HG02840 (cell line): Measurements from ENCODE around the gene CABLES1.

Experiments
- ATAC-seq: cut with Tn5 transposase; IDR thresholded peaks from one replicate; pipeline ENCODE4 v1.9.1; 2021; ENCODE audit warnings: mild to moderate bottlenecking, moderate library complexity, moderate number of reproducible peaks; ENCODE audit not compliant: unreplicated experiment, low FRiP score

Gene CABLES1

GRCh38 chr18:23163786-23164533, 28.7 kb downstream of the CABLES1 start:
- no peak for ATAC-seq

GRCh38 chr18:23165271-23166068, 30.2 kb downstream of the CABLES1 start:
- ATAC-seq: no peak

GRCh38 chr18:23166891-23167541, 31.7 kb downstream of the CABLES1 start:
- ATAC-seq: no peak

DNA sequence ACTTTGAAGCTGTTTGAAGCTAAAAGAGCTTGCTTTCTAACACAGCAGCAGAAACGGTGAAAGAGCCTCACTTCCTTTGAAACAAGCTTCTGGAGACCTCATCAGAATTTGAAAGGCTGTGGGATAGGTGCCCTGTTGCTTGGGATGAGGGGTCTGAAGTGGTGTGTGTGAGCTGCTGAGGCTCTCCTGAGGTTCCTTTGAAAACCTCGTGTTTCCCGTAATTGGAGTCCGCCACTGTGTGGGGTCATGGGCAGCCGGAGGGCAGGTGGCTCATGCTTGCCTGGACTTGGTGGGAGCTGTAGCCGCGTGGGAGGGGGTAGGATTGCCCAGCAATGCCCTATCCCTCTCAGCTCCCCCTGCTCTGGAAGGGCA, 34.4 kb downstream of the CABLES1 start:
- ATAC-seq: no peak

DNA sequence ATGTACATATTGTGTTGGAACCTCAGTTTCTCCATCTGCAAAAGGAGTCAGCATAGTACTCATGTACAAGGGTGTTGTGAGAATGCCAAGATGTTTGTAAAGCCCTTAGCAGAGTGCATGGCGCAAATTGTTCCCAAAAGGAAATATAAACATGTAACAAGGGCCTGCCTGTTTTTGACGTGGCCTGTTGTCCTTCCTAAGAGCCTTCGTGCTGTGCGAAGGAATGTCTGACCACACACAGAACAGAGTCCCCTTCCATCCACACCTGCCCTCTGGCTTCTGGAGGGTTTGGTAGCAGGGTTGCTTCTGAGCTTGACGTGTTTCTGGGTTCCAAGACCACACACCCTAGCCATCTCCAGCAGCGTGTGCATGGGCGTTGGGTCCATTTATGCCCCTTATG, 34.9 kb downstream of the CABLES1 start:
- no peak for ATAC-seq

DNA sequence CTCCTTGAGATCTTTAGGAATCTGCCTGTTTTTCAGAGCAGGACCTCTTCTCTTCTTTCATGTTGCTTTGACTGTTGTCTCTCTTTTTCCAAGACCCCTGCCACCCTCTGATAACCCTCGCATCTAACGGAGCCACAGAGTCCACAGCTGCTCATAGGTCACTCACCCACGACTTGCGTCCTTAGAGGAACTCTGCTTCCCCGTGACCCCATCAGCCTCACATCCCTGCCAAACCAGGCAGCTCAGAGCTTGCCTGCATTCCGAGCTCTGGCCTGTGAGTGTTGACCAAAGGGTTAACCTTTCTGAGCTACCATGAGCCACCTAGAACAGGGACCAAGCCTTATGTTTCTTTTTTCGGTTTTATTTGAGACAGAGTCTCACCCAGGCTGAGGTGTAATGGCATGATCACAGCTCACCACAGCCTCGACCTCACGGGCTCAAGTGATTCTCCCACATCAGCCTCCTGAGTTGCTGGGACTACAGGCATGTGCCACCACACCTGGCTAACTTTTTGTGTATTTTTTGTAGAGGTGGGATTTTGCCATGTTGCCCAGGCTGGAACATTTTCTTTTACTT, 36.4 kb downstream of the CABLES1 start:
- ATAC-seq: no peak

DNA sequence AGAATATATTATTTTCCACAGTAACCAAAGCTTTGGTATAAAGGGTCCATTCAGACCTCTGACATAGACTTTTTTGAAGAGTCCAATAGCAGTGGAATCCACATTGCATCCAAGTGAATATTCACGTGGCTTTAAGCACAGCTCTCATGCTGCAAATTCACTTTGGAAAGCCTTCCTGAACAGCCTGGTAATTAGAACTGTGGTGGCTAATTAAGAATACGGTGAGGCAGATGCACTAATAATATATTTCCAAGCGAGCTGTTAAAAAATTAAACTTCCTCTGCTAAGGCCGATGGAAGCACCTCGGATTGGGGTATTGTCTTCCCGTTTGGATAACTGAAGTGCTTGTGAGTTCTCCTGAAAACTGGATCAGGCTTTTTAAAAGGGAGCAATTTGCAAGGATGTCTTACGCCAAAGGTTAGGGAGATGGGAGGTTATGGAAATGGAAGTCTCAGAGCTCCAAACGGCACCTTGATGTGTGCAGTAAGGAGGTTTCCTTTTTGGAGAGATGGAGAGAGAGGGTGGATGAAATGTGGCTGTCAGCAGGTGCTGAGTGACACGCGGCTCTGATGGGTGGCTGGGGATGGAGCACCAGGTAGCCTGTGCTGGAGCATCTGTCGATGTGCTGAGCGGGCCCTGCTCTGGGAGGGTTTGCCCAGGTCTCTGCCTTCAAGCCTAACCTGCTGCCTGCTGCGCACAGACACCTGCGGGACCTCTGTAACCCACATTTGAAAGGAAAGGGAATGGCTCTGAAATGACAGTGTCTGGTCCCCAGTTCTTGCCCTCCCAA, 37.5 kb downstream of the CABLES1 start:
- ATAC-seq: no peak

- ATAC-seq: no peak
Observed at GRCh38 chr18:23173912-23174311, 38.6 kb downstream of the CABLES1 start.

GRCh38 chr18:23176701-23177432, 41.6 kb downstream of the CABLES1 start:
- ATAC-seq: no peak

DNA sequence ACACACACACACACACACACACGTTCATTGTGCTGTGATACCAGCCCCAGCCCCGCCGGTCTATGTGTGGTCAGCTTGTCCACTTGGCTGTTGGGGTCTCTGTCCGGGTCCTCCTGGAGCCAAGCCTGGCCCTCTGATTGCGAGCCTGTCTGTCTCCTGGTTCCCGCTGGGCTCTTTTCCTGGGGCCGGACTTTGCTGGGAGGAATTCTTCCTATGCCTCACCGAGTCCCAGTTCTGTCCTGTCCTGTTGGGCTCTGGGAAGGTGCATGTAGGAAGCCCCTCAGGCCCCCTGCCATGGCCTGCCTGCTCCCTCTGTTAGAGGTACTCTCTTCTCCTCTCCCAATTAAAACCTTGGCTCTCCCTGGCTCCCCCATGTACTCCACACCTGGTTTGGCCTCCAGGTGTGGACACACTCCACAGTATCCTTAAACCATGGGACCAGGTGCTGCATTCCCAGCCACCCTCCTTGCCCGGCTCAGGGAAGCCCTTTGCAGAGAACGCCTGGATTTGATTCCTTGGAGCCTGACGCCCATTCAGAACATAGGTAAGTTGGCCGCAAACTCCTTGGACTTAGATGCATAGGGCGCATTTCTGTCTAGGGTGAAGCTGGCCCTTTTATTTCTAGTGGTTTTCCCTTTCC, 42.3 kb downstream of the CABLES1 start:
- no peak for ATAC-seq

- no peak for ATAC-seq
Observed at GRCh38 chr18:23178201-23178600, 42.9 kb downstream of the CABLES1 start.

GRCh38 chr18:23178661-23179081, 43.4 kb downstream of the CABLES1 start:
- no peak for ATAC-seq

- no peak for ATAC-seq
Observed at GRCh38 chr18:23179416-23179815, 44.1 kb downstream of the CABLES1 start.

DNA sequence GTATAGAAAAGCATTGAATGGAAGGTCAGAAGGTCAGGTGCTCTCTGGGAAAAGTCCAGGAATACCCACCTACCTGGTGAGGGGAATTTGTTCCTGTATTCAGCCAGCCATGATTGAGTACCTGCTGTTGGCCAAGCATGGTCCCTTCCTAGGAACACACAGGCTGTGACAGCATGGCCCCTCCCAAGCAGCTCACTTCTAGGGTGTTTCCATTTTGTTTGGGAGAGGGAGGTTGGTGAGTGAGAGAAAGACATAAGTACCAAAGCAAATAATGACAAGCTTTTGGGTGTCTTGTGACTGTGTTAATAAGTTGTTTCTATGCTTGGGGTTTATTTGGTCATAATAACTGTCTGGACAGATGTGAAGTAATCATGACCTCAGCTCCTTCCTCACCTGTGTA, 46.3 kb downstream of the CABLES1 start:
- ATAC-seq: no peak

DNA sequence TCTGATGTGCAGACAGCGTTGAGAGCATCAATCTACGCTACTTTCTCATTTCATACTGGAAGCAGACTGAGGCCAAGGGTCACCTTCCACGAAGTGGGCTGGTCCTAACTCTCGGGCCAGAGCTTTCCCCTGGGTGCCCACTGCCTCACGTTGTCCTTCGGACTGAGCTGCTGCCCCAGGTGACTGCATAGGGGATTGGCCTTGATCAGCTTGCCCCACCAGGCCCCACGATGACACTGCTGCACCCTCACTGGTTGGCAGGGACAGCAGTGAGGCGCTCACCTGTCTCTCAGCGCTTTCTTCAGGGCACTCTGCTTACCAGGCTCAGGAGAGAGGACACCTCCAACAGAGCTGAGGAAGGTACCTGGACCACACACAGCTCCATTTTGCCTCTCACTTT, 47.3 kb downstream of the CABLES1 start:
- no peak for ATAC-seq

- ATAC-seq: no peak
Observed at GRCh38 chr18:23183411-23184150, 48.3 kb downstream of the CABLES1 start.

DNA sequence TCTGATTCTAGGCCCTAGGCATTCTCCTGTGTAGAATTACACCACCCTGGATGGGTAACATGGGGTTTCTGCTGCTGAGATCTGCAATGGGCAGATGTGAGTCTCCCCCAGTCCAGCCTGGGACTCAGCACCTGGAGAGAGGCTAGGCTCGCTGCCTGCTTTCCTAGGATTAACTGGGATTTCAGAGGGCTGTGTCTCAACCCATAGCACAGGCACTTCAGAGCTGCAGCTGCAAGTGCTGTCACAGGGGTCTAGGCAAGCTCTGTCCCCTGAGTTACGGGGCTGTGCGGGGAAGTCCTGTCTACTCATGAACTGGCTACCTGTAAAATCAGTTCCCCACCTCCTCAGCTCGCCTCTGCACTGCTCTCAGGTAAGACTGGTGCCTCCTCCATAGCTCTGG, 51.5 kb downstream of the CABLES1 start:
- no peak for ATAC-seq

DNA sequence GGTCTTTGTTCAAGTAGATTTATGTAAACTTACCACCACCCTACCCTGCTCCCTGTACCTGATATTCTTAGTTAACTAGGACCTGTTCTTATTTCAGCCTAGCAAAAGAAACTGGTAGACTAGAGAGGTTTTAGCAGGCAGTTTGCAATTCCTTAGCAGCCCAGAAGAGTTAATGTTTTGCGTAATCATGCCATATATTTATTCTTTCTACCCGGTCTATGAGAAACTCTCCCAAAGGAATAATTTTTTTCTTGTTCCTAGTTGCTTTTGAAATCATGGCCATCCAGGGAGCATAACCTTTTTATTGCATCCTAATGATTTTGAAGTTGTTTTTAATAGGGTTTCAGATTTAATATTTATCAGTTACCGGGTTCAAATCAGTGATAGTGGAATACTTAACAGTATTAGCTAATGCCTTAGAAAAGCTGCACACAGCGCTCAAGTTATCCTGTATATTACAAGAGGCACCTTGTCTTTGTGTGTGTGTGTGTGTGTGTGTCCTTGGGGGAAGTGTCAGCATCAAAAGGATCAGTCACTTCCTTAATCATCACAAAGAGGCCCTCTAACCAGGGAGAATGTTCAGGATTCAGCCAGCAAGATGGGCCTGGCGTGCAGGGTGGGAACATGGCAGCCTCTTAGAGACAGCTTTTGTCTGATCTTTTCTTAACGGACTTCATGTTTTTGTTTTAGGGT, 52.9 kb downstream of the CABLES1 start:
- no peak for ATAC-seq
